HepG2 (cell line): ENCODE measurements around the gene PPFIA4. TPM values are rescaled to one million over a fixed set of nuclear protein-coding genes. Genes with fewer than 3 reads are reported as not detected.

Experiments
- AGO1 ChIP-seq: fragments of 200-400 bp; formaldehyde crosslinking; IDR thresholded peaks from 2 replicates; pipeline ENCODE4 v1.6.1; 2017; ENCODE audit warnings: mild to moderate bottlenecking, low read depth, low read length, moderate library complexity; ENCODE audit not compliant: poor library complexity, severe bottlenecking
- ARID5B ChIP-seq: IDR thresholded peaks from 2 replicates; pipeline ENCODE4 v1.4.0; 2020; ENCODE audit warnings: mild to moderate bottlenecking, missing genetic modification reagents
- ATM ChIP-seq: fragments of 450-650 bp; IDR thresholded peaks from 2 replicates; pipeline ENCODE4 v1.7.1; 2017; ENCODE audit warnings: mild to moderate bottlenecking, borderline replicate concordance
- CBX2 ChIP-seq, 2 experiments: fragments of 200-600 bp in 1 of 2; sonication (generic); formaldehyde crosslinking in 1 of 2; IDR thresholded peaks; 2 replicates each; pipeline versions ENCODE4 v1.7.0 to v1.8.1; 2018 to 2022; ENCODE audit warnings: low read depth in 2 of 2, low read length in 1 of 2, mild to moderate bottlenecking in 1 of 2, missing genetic modification reagents in 1 of 2
- GZF1 ChIP-seq: sonication (generic); formaldehyde crosslinking; IDR thresholded peaks from 2 replicates; pipeline ENCODE4 v1.5.1; 2020; ENCODE audit warnings: mild to moderate bottlenecking, missing genetic modification reagents
- HNF4G ChIP-seq, 2 experiments: sonication (generic) in 1 of 2; formaldehyde crosslinking in 1 of 2; IDR thresholded peaks; 2 replicates each; pipeline versions ENCODE4 v1.4.0 to v1.6.1; 2011 to 2020; ENCODE audit warnings: borderline replicate concordance in 2 of 2, low read depth in 2 of 2, mild to moderate bottlenecking in 2 of 2, low read length in 1 of 2, missing genetic modification reagents in 1 of 2, moderate library complexity in 1 of 2
- NFKB2 ChIP-seq: sonication (generic); formaldehyde crosslinking; IDR thresholded peaks from 2 replicates; pipeline ENCODE4 v1.4.0; 2020; ENCODE audit warnings: missing genetic modification reagents, borderline replicate concordance
- NRL ChIP-seq: sonication (generic); formaldehyde crosslinking; IDR thresholded peaks from 2 replicates; pipeline ENCODE4 v1.5.0; 2020; ENCODE audit warnings: missing genetic modification reagents, mild to moderate bottlenecking, moderate library complexity, borderline replicate concordance
- REST ChIP-seq, 2 experiments: IDR thresholded peaks; 2 replicates each; pipeline ENCODE4 v1.6.1; 2011 to 2012; ENCODE audit warnings: low read length in 2 of 2, borderline replicate concordance in 1 of 2, low read depth in 1 of 2, mild to moderate bottlenecking in 1 of 2, moderate library complexity in 1 of 2
- THAP7 ChIP-seq: sonication (generic); formaldehyde crosslinking; IDR thresholded peaks from 2 replicates; pipeline ENCODE4 v1.8.1; 2023; ENCODE audit warnings: mild to moderate bottlenecking, missing genetic modification reagents
- ZNF12 ChIP-seq: sonication (generic); formaldehyde crosslinking; IDR thresholded peaks from 2 replicates; pipeline ENCODE4 v1.5.0; 2020; ENCODE audit warnings: missing genetic modification reagents
- ZNF230 ChIP-seq: sonication (generic); formaldehyde crosslinking; IDR thresholded peaks from 2 replicates; pipeline ENCODE4 v1.4.0; 2020; ENCODE audit warnings: mild to moderate bottlenecking, missing genetic modification reagents
- ZNF292 ChIP-seq: sonication (generic); formaldehyde crosslinking; IDR thresholded peaks from 2 replicates; pipeline ENCODE4 v1.8.1; 2022; ENCODE audit warnings: mild to moderate bottlenecking, low read depth, missing genetic modification reagents, borderline replicate concordance
- ZNF354B ChIP-seq: sonication (generic); formaldehyde crosslinking; IDR thresholded peaks from 2 replicates; pipeline ENCODE4 v1.8.0; 2022; ENCODE audit warnings: mild to moderate bottlenecking, missing genetic modification reagents
- ZNF430 ChIP-seq: sonication (generic); formaldehyde crosslinking; IDR thresholded peaks from 2 replicates; pipeline ENCODE4 v1.9.0; 2021; ENCODE audit warnings: mild to moderate bottlenecking, missing genetic modification reagents
- ZNF589 ChIP-seq: sonication (generic); formaldehyde crosslinking; conservative IDR thresholded peaks from 2 replicates; pipeline ENCODE4 v1.8.0; 2022; ENCODE audit warnings: mild to moderate bottlenecking, moderate library complexity, missing genetic modification reagents
- ZNF619 ChIP-seq: sonication (generic); formaldehyde crosslinking; IDR thresholded peaks from 2 replicates; pipeline ENCODE4 v1.4.0; 2020; ENCODE audit warnings: mild to moderate bottlenecking, missing genetic modification reagents
- ZNF775 ChIP-seq: sonication (generic); formaldehyde crosslinking; IDR thresholded peaks from 2 replicates; pipeline ENCODE4 v1.4.0; 2020; ENCODE audit warnings: missing genetic modification reagents, mild to moderate bottlenecking, moderate library complexity, borderline replicate concordance
- polyA plus RNA-seq, 8 experiments: library from polyadenylated mRNA; depleted of rRNA in 3 of 8; stranded (reverse) in 7 of 8; unstranded in 1 of 8; fragments of >200 nt; fragmentation: Illumina TruSeq in 4 of 8; extraction: Trizol in 4 of 8; gene quantifications; 2 replicates each; pipeline versions ENCODE4 v1.2.1 to v1.2.3, GENCODE V29; 2011 to 2016; ENCODE audit warnings: low read depth in 4 of 8, missing spikeins in 1 of 8, mixed read lengths in 1 of 8; ENCODE audit not compliant: insufficient read depth in 1 of 8
- total RNA-seq, 5 experiments: library from RNA; depleted of rRNA; stranded (reverse); fragments of >200 nt; fragmentation: Illumina TruSeq; extraction: Trizol; gene quantifications; 2 replicates each; pipeline ENCODE4 v1.2.3, GENCODE V29; 2016; ENCODE audit warnings: low read depth in 1 of 5

Gene PPFIA4
- total and polyA plus RNA-seq, 2 of the 13 experiments (the other 11 are each of a cell fraction or from before 2014, with no cell fraction given): 6.4 TPM; not detected in 1

- TF ChIP-seq ARID5B (CRISPR knock-in tag) (no peak), ZNF230 (CRISPR knock-in tag) (peak; percentile 67; the same call in 1 of the 2 replicates), CBX2 (IDR thresholded peaks at IDR 0.05; ENCODE audit: low read depth, low read length) (no peak), CBX2 (CRISPR knock-in tag; IDR thresholded peaks at IDR 0.05; ENCODE audit: low read depth) (no peak), NRL (CRISPR knock-in tag) (no peak), GZF1 (CRISPR knock-in tag) (no peak), HNF4G (IDR thresholded peaks at IDR 0.05; ENCODE audit: borderline replicate concordance, low read depth, low read length) (no peak), HNF4G (CRISPR knock-in tag; IDR thresholded peaks at IDR 0.05; ENCODE audit: borderline replicate concordance, low read depth) (0 out of 2 replicates have a peak, but pooled peaks have one; percentile 24), ZNF619 (CRISPR knock-in tag) (no peak), THAP7 (CRISPR knock-in tag) (peak; percentile 78; the same call in 1 of the 2 replicates), ZNF430 (CRISPR knock-in tag) (no peak), ATM (no peak), NFKB2 (CRISPR knock-in tag) (no peak), ZNF292 (no peak), ZNF12 (CRISPR knock-in tag) (no peak), AGO1 (no peak), REST (IDR thresholded peaks at IDR 0.05; ENCODE audit: borderline replicate concordance in 1 of 2, low read depth in 1 of 2, low read length in 2 of 2) (no peak), ZNF589 (CRISPR knock-in tag) (no peak), ZNF775 (CRISPR knock-in tag) (no peak), ZNF354B (CRISPR knock-in tag) (no peak)
Observed at GRCh38 chr1:203006948-203007871, 19.1 kb upstream of the PPFIA4 start, which contains the start of gene TMEM183A (continued).
